Neural progenitor cell (in vitro differentiated cells): ENCODE measurements around the gene ERBB4. TPM values are rescaled to one million over a fixed set of nuclear protein-coding genes. Genes with fewer than 3 reads are reported as not detected.
"Not testable (repeated sequence)": the region's sequence is repeated elsewhere in the genome, so short reads cannot be mapped to it uniquely, and the experiment has no call there.

Experiments used
- DNase-seq: peaks from one replicate; pipeline ENCODE4 v3.0.0-alpha.2; 2016; ENCODE audit warnings: low spot score
- H2AFZ ChIP-seq: fragments of 200-600 bp; sonication (generic); replicated peaks from 2 replicates; pipeline ENCODE4 v1.6.1; 2016; ENCODE audit warnings: antibody characterized with exemption
- H3F3A ChIP-seq: fragments of 200-600 bp; sonication (generic); 2 replicates; pipeline ENCODE4 v1.6.1; 2016; ENCODE audit warnings: antibody characterized with exemption, low read depth
- H3K27ac ChIP-seq: fragments of 200-600 bp; sonication (generic); 2 replicates; pipeline ENCODE4 v1.5.1; 2016; ENCODE audit warnings: mild to moderate bottlenecking
- H3K27me3 ChIP-seq: fragments of 200-600 bp; sonication (generic); 2 replicates; pipeline ENCODE4 v1.6.1; 2016; ENCODE audit warnings: mild to moderate bottlenecking, moderate library complexity
- H3K36me3 ChIP-seq: fragments of 200-600 bp; sonication (generic); 2 replicates; pipeline ENCODE4 v1.5.1; 2016
- H3K4me1 ChIP-seq: fragments of 200-600 bp; sonication (generic); 2 replicates; pipeline ENCODE4 v1.6.1; 2016; ENCODE audit warnings: mixed run types
- H3K4me2 ChIP-seq: fragments of 200-600 bp; sonication (generic); 2 replicates; pipeline ENCODE4 v1.6.1; 2016
- H3K4me3 ChIP-seq: fragments of 200-600 bp; sonication (generic); 2 replicates; pipeline ENCODE4 v1.5.1; 2016
- H3K79me2 ChIP-seq: fragments of 200-600 bp; sonication (generic); 2 replicates; pipeline ENCODE4 v1.6.1; 2016; ENCODE audit warnings: low read depth
- H3K9ac ChIP-seq: fragments of 200-600 bp; sonication (generic); 2 replicates; pipeline ENCODE4 v1.6.1; 2016
- H3K9me3 ChIP-seq: fragments of 200-600 bp; sonication (generic); 2 replicates; pipeline ENCODE4 v1.5.1; 2016; ENCODE audit warnings: low read depth
- H4K20me1 ChIP-seq: fragments of 200-600 bp; sonication (generic); 2 replicates; pipeline ENCODE4 v1.6.1; 2016; ENCODE audit warnings: low read depth
- H3K27ac Mint-ChIP-seq: 3 replicates; pipeline ENCODE4 v1.8.0; 2021; ENCODE audit warnings: mixed read lengths
- H3K27me3 Mint-ChIP-seq: 2 replicates; pipeline ENCODE4 v1.8.0; 2022; ENCODE audit warnings: low read depth, mild to moderate bottlenecking, inconsistent platforms, moderate library complexity, mixed read lengths; ENCODE audit not compliant: insufficient read depth
- H3K36me3 Mint-ChIP-seq: 3 replicates; pipeline ENCODE4 v1.8.0; 2021; ENCODE audit warnings: mixed read lengths
- H3K4me1 Mint-ChIP-seq: 3 replicates; pipeline ENCODE4 v1.8.0; 2021; ENCODE audit warnings: mixed read lengths
- H3K4me3 Mint-ChIP-seq: 3 replicates; pipeline ENCODE4 v1.8.0; 2021; ENCODE audit warnings: mild to moderate bottlenecking, moderate library complexity, mixed read lengths
- H3K9me3 Mint-ChIP-seq: 3 replicates; pipeline ENCODE4 v1.8.0; 2020; ENCODE audit warnings: mixed read lengths
- EZH2 ChIP-seq: fragments of 200-600 bp; sonication (generic); IDR thresholded peaks from 2 replicates; pipeline ENCODE4 v1.6.1; 2017; ENCODE audit warnings: antibody characterized with exemption, mild to moderate bottlenecking, moderate library complexity
- EZH2phosphoT487 ChIP-seq: fragments of 200-600 bp; sonication (generic); IDR thresholded peaks from 2 replicates; pipeline ENCODE4 v1.6.1; 2017; ENCODE audit warnings: antibody characterized with exemption
- total RNA-seq: library from RNA; depleted of rRNA; stranded (reverse); fragments of >200 nt; gene quantifications from 2 replicates; pipeline ENCODE4 v1.2.3, GENCODE V29; 2015; ENCODE audit warnings: low replicate concordance
- TF ChIP-seq, protein P1 (sequence below): fragments of 200-600 bp; sonication (generic); IDR thresholded peaks from 2 replicates; pipeline ENCODE4 v1.5.1; 2017; ENCODE audit warnings: antibody characterized with exemption, mild to moderate bottlenecking

Gene ERBB4
- total RNA-seq, 1 donor from 2014 or later, result 1.5 TPM

DNA sequence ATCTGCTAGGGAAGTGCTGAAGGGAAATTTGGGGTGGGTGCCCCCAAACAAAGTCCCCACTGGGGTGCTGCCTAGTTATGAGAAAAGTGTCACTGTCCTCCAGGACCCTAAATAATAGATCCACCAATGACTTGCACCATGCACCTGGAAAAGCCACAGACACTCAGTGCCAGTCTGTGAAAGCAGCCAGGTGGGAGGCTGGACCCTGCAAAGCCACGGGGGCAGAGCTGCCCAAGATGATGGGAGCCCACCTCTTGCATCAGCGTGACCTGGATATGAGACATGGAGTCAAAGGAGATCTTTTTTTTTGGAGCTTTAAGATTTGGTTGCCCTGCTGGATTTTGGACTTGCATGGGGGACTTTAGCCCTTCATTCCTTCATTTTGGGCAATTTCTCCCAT lies 431.6 kb downstream of the ERBB4 start:
- Histone ChIP-seq H3K27ac (no peak overlapping the region), H4K20me1 (no peaks in the 10 kb centered on the region), H3K9me3 (no peaks in the 10 kb centered on the region), H3K79me2 (no peaks in the 10 kb centered on the region), H3K9ac (no peak overlapping the region), H3K4me3 (no peak overlapping the region), H3K36me3 (no peaks in the 10 kb centered on the region), H2AFZ (no peak overlapping the region), H3K27me3 (no peaks in the 10 kb centered on the region), H3F3A (no peaks in the 10 kb centered on the region), H3K4me1 (no peaks in the 10 kb centered on the region), H3K4me2 (no peak overlapping the region)
- Mint-ChIP-seq H3K27ac (no peak overlapping the region), H3K27me3 (no peaks in the 10 kb centered on the region), H3K36me3 (peaks cover 30% of the 10 kb centered on the region), H3K9me3 (peaks cover 21% of the 10 kb centered on the region), H3K4me3 (no peak overlapping the region), H3K4me1 (no peaks in the 10 kb centered on the region)
- no peak for DNase-seq
- no peak for TF ChIP-seq EZH2phosphoT487
- TF ChIP-seq EZH2, result no peak
- TF ChIP-seq, protein P1, sequence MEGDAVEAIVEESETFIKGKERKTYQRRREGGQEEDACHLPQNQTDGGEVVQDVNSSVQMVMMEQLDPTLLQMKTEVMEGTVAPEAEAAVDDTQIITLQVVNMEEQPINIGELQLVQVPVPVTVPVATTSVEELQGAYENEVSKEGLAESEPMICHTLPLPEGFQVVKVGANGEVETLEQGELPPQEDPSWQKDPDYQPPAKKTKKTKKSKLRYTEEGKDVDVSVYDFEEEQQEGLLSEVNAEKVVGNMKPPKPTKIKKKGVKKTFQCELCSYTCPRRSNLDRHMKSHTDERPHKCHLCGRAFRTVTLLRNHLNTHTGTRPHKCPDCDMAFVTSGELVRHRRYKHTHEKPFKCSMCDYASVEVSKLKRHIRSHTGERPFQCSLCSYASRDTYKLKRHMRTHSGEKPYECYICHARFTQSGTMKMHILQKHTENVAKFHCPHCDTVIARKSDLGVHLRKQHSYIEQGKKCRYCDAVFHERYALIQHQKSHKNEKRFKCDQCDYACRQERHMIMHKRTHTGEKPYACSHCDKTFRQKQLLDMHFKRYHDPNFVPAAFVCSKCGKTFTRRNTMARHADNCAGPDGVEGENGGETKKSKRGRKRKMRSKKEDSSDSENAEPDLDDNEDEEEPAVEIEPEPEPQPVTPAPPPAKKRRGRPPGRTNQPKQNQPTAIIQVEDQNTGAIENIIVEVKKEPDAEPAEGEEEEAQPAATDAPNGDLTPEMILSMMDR, result no peak

GRCh38 chr2:212106536-212106935 lies 432.1 kb downstream of the ERBB4 start:
- DNase-seq, H2AFZ ChIP-seq, H3K9me3 ChIP-seq, H4K20me1 ChIP-seq, H3K4me3 Mint-ChIP-seq, H3K4me1 ChIP-seq, H3F3A ChIP-seq, H3K27me3 ChIP-seq, H3K27ac ChIP-seq, H3K4me2 ChIP-seq, H3K4me3 ChIP-seq, H3K9ac ChIP-seq, H3K36me3 ChIP-seq, H3K4me1 Mint-ChIP-seq, H3K79me2 ChIP-seq, H3K27ac Mint-ChIP-seq, H3K27me3 Mint-ChIP-seq: not testable (repeated sequence)
- Mint-ChIP-seq H3K9me3 (peaks cover 21% of the 10 kb centered on the region), H3K36me3 (peaks cover 30% of the 10 kb centered on the region)

- TF ChIP-seq EZH2phosphoT487 (no peak), EZH2 (no peak)
- TF ChIP-seq, protein P1, result no peak
- Histone ChIP-seq H3K4me2 (no peak overlapping the region), H3K27me3 (no peaks in the 10 kb centered on the region), H3K27ac (no peak overlapping the region), H3K4me1 (no peaks in the 10 kb centered on the region), H3F3A (no peaks in the 10 kb centered on the region), H2AFZ (no peak overlapping the region), H3K36me3 (no peaks in the 10 kb centered on the region), H3K4me3 (no peak overlapping the region), H3K79me2 (no peaks in the 10 kb centered on the region), H3K9me3 (no peaks in the 10 kb centered on the region), H4K20me1 (no peaks in the 10 kb centered on the region), H3K9ac (no peak overlapping the region)
- no peaks in the 10 kb centered on the region for H3K36me3 Mint-ChIP-seq
- no peak overlapping the region for H3K27ac Mint-ChIP-seq
- H3K9me3 Mint-ChIP-seq, result no peaks in the 10 kb centered on the region
- H3K4me3 Mint-ChIP-seq, result no peak overlapping the region
- H3K4me1 Mint-ChIP-seq, result no peaks in the 10 kb centered on the region
- DNase-seq, result no peak
- H3K27me3 Mint-ChIP-seq, result no peaks in the 10 kb centered on the region
Measured at GRCh38 chr2:212099658-212100057, 438.9 kb downstream of the ERBB4 start.

DNA sequence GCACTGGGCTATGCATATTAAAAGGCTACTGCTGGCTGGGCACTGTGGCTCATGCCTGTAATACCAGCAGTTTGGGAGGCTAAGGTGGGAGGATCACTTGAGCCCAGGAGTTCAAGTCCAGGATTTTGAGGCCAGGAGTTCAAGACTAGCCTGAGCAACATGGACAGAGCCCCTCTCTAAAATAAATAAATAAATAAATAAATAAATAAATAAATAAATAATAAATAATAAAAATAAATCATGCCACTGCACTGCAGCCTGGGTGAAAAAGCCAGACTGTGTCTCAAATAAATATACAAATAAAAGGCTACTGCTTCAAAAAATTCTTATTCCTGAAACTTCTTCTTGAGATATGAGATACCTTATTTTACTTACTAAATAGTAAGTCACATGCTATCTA lies 439.6 kb downstream of the ERBB4 start:
- Histone ChIP-seq H3K4me2 (no peak overlapping the region), H3K79me2 (no peaks in the 10 kb centered on the region), H3F3A (no peaks in the 10 kb centered on the region), H3K4me3 (no peak overlapping the region), H3K9ac (no peak overlapping the region), H3K4me1 (no peaks in the 10 kb centered on the region), H3K36me3 (no peaks in the 10 kb centered on the region), H4K20me1 (no peaks in the 10 kb centered on the region), H3K27ac (no peak overlapping the region), H3K9me3 (no peaks in the 10 kb centered on the region), H2AFZ (no peak overlapping the region), H3K27me3 (no peaks in the 10 kb centered on the region)
- Mint-ChIP-seq H3K27ac (no peak overlapping the region), H3K36me3 (no peaks in the 10 kb centered on the region), H3K9me3 (no peaks in the 10 kb centered on the region), H3K4me1 (no peaks in the 10 kb centered on the region), H3K4me3 (no peak overlapping the region), H3K27me3 (no peaks in the 10 kb centered on the region)
- TF ChIP-seq, protein P1, result no peak
- TF ChIP-seq EZH2, result no peak
- TF ChIP-seq EZH2phosphoT487, result no peak
- DNase-seq, result no peak
